GM18499 (cell line): ENCODE data around the gene THBS4.

Experiments
- ATAC-seq: cut with Tn5 transposase; IDR thresholded peaks from one replicate; pipeline ENCODE4 v1.9.1; 2021; ENCODE audit warnings: moderate number of reproducible peaks; ENCODE audit not compliant: insufficient read depth, unreplicated experiment

Gene THBS4

GRCh38 chr5:80034962-80035821, at the start of gene THBS4:
Gene THBS4, plus strand, starts transcription at chr5:80035348. Its CDS starts 190 bp downstream, at chr5:80035538.
- ATAC-seq: no peak

GRCh38 chr5:79986260-79986659, 48.9 kb upstream of the THBS4 start:
- no peak for ATAC-seq

GRCh38 chr5:79990205-79990597, 44.9 kb upstream of the THBS4 start:
- ATAC-seq: peak; percentile 54

- peak; percentile 52 for ATAC-seq
Observed at GRCh38 chr5:79990598-79991507, 44.3 kb upstream of the THBS4 start, which contains the start of gene MTX3. Gene MTX3, minus strand, starts transcription at chr5:79991262. Its CDS starts 24 bp downstream, at chr5:79991238.

- ATAC-seq: no peak
Observed at GRCh38 chr5:79992891-79993657, 42.1 kb upstream of the THBS4 start.

- no peak for ATAC-seq
Observed at GRCh38 chr5:79999722-80000121, 35.4 kb upstream of the THBS4 start.

GRCh38 chr5:80002677-80003076, 32.5 kb upstream of the THBS4 start:
- ATAC-seq: no peak

GRCh38 chr5:80008995-80009765, 26.0 kb upstream of the THBS4 start:
- no peak for ATAC-seq

- no peak for ATAC-seq
Observed at GRCh38 chr5:80010754-80011392, 24.3 kb upstream of the THBS4 start.

- ATAC-seq: no peak
Observed at GRCh38 chr5:80025069-80025468, 10.1 kb upstream of the THBS4 start.

GRCh38 chr5:80026841-80027240, 8.3 kb upstream of the THBS4 start:
- ATAC-seq: no peak

GRCh38 chr5:80031109-80031508, 4.0 kb upstream of the THBS4 start:
- no peak for ATAC-seq

- ATAC-seq: no peak
Observed at GRCh38 chr5:80033513-80033912, 1.6 kb upstream of the THBS4 start.

GRCh38 chr5:80034559-80034958, 589 bp upstream of the THBS4 start:
- ATAC-seq: no peak

GRCh38 chr5:80035839-80036238, 691 bp downstream of the THBS4 start:
- no peak for ATAC-seq

- no peak for ATAC-seq
Observed at GRCh38 chr5:80036615-80037014, 1.5 kb downstream of the THBS4 start.

GRCh38 chr5:80037366-80037765, 2.2 kb downstream of the THBS4 start:
- ATAC-seq: no peak

GRCh38 chr5:80039650-80040049, 4.5 kb downstream of the THBS4 start:
- no peak for ATAC-seq

GRCh38 chr5:80041527-80041926, 6.4 kb downstream of the THBS4 start:
- ATAC-seq: no peak
